WTC11 (cell line): ENCODE results near the gene BCAS1.

ENCODE experiments used
- NFATC4 ChIP-seq: fragments of 250-450 bp; sonication (Bioruptor Pico); IDR thresholded peaks from 2 replicates; pipeline ENCODE4 v1.9.0; 2021; ENCODE audit warnings: mild to moderate bottlenecking
- TF ChIP-seq, protein P1 (sequence below): fragments of 200-600 bp; IDR thresholded peaks from 2 replicates; pipeline ENCODE4 v1.8.0; 2022; ENCODE audit warnings: antibody characterized with exemption
- TF ChIP-seq, protein P2 (sequence below): sonication (generic); formaldehyde crosslinking; conservative IDR thresholded peaks from 2 replicates; pipeline ENCODE4 v1.8.1; 2022; ENCODE audit warnings: mild to moderate bottlenecking, missing genetic modification reagents

DNA sequence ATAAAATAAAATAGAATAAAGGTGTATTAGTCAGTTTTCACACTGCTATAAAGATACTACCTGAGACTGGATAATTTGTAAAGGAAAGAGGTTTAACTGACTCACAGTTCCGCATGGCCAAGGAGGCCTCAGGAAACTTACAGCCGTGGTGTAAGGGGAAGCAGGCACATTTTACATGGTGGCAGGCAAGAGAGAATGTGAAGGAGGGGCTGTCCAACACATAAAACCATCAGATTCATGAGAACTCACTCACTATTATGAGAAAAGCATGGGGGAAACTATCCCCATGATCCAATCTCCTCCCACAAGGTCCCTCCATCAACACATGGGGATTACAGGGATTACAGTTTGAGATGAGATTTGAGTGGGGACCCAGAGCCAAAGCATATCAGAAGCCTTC lies 41.1 kb upstream of the BCAS1 start:
- no peak for TF ChIP-seq NFATC4 (CRISPR knock-in tag)
- TF ChIP-seq, protein P1, sequence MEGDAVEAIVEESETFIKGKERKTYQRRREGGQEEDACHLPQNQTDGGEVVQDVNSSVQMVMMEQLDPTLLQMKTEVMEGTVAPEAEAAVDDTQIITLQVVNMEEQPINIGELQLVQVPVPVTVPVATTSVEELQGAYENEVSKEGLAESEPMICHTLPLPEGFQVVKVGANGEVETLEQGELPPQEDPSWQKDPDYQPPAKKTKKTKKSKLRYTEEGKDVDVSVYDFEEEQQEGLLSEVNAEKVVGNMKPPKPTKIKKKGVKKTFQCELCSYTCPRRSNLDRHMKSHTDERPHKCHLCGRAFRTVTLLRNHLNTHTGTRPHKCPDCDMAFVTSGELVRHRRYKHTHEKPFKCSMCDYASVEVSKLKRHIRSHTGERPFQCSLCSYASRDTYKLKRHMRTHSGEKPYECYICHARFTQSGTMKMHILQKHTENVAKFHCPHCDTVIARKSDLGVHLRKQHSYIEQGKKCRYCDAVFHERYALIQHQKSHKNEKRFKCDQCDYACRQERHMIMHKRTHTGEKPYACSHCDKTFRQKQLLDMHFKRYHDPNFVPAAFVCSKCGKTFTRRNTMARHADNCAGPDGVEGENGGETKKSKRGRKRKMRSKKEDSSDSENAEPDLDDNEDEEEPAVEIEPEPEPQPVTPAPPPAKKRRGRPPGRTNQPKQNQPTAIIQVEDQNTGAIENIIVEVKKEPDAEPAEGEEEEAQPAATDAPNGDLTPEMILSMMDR: no peak
- TF ChIP-seq, protein P2, sequence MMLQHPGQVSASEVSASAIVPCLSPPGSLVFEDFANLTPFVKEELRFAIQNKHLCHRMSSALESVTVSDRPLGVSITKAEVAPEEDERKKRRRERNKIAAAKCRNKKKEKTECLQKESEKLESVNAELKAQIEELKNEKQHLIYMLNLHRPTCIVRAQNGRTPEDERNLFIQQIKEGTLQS (CRISPR knock-in tag): no peak
